DOHH2 (cell line): Measurements from ENCODE around the gene AP3D1.
"Not testable (repeated sequence)": the region's sequence is repeated elsewhere in the genome, so short reads cannot be mapped to it uniquely, and the experiment has no call there.

Experiments used
- CTCF ChIP-seq: fragments of 200-600 bp; sonication (generic); IDR thresholded peaks from one replicate; pipeline ENCODE4 v1.5.1; 2014; ENCODE audit warnings: antibody characterized with exemption, mild to moderate bottlenecking, low read depth, low read length; ENCODE audit not compliant: poor library complexity, severe bottlenecking
- EZH2phosphoT487 ChIP-seq: fragments of 200-600 bp; sonication (generic); IDR thresholded peaks from 2 replicates; pipeline ENCODE4 v1.6.1; 2017; ENCODE audit warnings: borderline replicate concordance, mild to moderate bottlenecking, antibody characterized with exemption, low read length, moderate library complexity, mixed read lengths

- TF ChIP-seq CTCF, EZH2phosphoT487: not testable (repeated sequence)
Observed at GRCh38 chr19:2131012-2131975, 20.1 kb downstream of the AP3D1 start.
